NCI-H1092 (cell line): ENCODE results near the gene KATNBL1.
"Not testable (repeated sequence)": the region's sequence is repeated elsewhere in the genome, so short reads cannot be mapped to it uniquely, and the experiment has no call there.

Source experiments
- DNase-seq: peaks from one replicate; lab custom pipeline; 2025; lab: John Stamatoyannopoulos, UW

The KATNBL1 gene

DNA sequence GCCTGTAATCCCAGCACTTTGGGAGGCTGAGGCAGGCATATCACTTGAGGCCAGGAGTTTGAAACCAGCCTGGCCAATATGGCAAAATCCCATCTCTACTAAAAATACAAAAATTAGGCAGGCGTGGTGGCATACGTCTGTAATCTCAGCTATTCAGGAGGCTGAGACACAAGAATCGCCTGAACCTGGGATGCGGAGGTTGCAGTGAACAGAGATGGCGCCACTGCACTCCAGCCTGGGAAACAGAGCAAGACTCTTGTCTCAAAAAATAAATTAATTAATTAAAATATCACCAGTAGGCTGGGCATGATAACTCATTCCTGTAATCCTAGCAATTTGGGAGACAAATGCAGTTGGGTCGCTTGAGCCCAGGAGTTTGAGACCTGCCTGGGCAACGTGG, 16.6 kb downstream of the KATNBL1 start:
- not testable (repeated sequence) for DNase-seq

- no peak for DNase-seq
These were observed 21.2 kb downstream of the KATNBL1 start for GRCh38 chr15:34188711-34189110.

DNA sequence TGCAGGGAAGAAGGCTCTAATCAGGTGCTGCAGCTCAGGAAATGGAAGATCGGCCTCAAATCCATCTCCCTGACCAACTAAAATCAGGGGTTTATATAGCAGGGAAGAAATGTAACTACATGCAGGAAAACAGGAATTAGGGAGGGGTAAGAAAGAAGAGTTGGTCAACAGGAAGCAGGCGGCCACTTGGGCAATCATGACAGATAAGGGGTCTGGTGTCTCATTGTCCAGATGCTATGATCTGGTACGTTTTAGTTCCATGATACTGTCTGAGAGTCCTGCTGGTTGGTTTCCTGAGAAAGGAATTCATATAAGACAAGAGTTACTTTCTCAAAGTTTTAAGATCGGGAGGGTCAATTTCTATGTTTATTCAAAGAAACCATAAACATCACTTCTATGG, 24.2 kb downstream of the KATNBL1 start:
- no peak for DNase-seq

DNA sequence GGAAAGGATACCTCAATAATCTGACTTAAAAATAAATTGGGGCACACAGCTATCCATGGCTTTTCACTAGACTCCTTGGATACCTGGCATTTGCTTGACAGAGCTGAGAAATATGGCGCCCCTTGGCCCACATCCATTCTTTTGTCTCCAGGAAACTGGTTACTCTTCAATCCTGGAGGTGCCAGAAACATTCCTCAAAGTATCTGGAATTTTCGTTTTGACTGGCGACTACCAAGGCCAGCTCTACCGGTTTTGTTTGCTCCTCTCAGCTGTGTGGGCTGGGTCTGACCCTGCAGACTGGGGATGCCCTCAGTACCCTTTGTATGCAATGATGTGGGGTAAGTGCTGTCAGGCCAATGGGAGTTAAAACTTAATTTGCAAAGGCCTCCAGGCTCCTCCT, 27.0 kb downstream of the KATNBL1 start:
- DNase-seq: no peak

DNA sequence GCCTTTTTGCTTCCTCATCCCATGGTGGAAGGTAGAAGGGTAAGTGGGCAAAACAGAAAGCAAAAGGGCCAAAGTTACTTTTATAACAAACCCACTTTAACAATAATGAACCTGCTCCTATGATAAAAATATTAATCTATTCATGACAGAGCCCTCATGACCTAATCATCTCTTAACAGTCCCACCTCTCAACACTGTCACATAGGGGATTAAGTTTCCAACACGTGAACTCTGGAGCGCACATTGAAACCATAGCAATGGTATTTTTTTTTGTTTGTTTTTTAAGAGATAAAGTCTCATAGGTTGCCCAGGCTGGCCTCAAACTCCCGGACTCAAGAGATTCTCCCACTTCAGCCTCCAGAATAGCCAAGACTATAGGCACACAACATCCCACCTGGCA, 30.7 kb downstream of the KATNBL1 start:
- DNase-seq: no peak

DNA sequence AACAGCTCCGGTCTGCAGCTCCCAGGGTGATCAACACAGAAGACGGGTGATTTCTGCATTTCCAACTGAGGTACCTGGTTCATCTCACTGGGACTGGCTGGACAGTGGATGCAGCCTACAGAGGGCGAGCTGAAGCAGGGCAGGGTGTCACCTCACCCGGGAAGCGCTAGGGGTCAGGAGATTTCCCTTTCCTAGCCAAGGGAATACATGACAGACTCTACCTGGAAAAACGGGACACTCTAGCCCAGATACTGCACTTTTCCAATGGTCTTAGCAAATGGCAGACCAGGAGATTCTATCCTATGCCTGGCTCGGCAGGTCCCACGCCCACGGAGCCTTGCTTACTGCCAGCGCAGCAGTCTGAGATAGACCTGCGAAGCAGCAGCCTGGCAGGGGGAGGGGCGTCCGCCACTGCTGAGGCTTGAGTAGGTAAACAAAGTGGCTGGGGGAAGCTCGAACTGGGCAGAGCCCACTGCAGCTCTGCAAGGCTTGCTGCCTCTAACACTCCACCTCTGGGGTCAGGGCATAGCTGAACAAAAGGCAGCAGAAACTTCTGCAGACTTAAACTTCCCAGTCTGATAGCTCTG, 43.8 kb downstream of the KATNBL1 start:
- not testable (repeated sequence) for DNase-seq

GRCh38 chr15:34161329-34161963, 48.5 kb downstream of the KATNBL1 start:
- no peak for DNase-seq

GRCh38 chr15:34160735-34161134, 49.2 kb downstream of the KATNBL1 start:
- no peak for DNase-seq

DNA sequence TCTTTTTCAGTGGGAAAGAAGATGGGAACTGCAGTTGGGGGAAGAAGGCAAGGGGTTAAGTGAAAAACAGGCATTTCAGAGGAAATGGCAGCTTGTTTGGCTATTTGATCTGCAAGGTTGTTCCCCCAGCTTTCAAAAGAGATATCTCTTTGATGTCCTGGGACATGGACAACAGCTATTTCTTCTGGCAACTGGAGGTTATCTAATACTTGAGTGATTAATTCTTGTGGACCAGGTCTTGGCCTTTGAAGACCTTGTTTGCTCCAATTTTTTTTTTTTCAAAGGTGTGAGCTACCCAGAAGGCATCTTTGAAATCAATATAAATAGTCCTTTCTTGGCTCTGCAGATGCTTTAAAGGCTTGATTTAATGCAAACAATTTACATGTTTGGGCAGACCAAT, 51.5 kb downstream of the KATNBL1 start:
- no peak for DNase-seq

DNA sequence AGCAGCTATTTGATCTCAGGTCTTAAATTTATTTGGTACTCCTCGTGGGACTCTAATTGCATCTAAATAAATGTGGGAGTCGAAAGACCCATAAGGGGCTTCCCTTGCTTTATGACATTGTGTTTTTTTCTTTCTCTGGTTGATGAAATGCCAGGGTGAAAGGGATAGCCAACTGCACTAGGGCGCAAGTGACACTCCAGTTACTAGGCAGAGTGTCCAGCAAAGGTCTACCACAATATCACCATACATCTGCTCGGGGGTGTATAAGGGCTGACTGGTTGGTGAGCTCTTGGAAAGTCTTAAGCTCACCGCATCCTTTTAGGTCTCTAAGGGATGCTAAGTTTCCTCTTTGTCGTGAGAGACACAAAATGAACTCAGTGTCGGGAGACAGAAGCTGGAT, 54.0 kb downstream of the KATNBL1 start:
- no peak for DNase-seq

- no peak for DNase-seq
These were observed 55.1 kb downstream of the KATNBL1 start for GRCh38 chr15:34154725-34155204.

GRCh38 chr15:34147371-34148140, 62.3 kb downstream of the KATNBL1 start:
- DNase-seq: no peak

- DNase-seq: no peak
These were observed 76.4 kb downstream of the KATNBL1 start for GRCh38 chr15:34133511-34133910.

DNA sequence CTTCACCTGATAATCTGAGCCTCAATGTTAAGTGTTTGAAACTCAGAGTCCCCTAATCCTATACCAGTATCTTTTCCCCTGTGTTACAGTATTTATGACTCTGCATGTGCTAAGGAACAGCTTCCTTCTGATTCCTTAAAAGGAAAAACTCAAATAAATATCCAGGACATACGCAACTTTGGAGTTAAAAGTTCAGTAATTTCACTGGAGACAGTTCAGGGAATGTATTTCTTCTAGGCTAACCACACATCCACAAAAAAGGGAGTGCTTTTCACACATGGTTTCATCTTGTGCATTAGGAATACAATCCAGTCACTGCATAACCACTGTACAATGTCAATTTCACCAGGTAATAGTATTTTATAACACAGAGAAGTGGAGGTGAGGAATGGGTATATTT, 77.0 kb downstream of the KATNBL1 start:
- no peak for DNase-seq

- no peak for DNase-seq
These were observed 81.0 kb downstream of the KATNBL1 start for GRCh38 chr15:34128898-34129297.

DNA sequence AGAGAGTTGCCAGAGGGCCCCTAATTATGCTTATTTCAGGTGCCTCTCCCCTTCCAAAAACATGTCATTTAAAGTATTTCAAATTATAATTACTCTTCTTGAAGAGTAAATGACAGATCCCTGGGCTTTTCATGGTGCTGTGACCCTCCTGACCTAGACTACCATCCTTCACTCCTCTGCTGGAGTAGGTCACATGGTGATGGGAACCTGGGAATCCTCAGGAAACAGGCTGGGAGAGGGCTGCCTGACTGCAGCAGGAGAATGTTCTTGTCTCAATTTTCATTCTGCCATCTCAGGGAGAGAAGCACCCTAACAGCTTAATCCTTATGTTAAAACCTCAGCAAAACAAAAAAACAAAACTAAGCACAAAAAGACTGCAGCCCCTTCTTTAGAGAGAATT, 83.4 kb downstream of the KATNBL1 start:
- no peak for DNase-seq

GRCh38 chr15:34125945-34126344, 84.0 kb downstream of the KATNBL1 start:
- no peak for DNase-seq

DNA sequence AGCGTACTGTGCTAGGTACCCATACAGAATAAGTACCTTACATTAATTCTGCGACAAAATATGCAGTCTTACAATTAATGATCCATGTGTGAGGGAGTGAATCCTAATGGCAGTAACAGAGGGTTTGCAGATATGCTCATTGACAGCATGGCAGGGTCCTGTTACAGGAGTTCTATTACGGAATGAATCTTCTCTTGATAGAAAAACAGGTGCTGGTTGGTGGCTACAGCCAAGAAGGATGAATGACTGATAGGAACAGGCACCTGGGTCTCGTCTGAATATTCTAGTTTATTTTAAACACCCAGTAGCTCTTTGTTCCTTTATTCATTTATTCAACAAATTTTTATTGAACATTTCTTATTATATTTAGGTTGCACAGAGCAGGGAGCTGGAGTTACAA, 85.2 kb downstream of the KATNBL1 start:
- DNase-seq: no peak

- no peak for DNase-seq
These were observed 87.1 kb downstream of the KATNBL1 start for GRCh38 chr15:34122771-34123183.

DNA sequence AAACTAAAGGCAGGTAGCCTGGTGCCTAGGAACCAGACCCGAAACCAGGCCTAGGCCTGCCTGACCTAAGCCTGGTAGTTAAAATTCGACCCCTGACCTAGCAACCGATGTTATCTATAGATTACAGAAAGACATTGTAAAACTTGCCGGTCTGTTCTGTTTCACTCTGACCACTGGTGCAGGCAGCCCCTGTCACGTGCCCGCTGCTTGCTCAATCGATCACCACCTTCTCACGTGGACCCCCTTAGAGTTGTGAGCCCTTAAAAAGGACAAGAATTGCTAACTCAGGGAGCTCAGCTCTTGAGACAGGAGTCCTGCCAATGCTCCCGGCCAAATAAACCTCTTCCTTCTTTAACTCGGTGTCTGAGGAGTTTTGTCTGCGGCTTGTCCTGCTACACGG, 88.1 kb downstream of the KATNBL1 start:
- not testable (repeated sequence) for DNase-seq

- not testable (repeated sequence) for DNase-seq
These were observed 89.5 kb downstream of the KATNBL1 start for GRCh38 chr15:34120420-34120819.

DNA sequence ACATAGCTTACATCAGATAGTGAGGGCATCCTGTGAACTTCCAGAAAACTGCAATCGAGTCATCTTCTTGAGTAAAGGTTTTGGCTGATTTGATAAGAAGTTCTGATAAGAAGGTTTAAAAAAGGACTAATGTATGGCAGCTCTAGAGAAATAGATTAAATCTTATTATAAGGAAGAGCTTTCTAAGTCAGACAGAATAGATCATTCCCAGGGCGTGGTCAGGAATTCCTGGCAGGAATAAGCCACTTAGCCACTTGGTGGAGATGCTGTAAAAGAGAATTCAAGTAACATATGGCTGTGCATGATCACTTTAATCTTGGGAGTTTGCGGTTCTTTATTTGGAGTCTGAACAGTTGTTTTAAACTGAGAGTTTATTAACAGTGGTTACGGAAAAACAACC, 90.6 kb downstream of the KATNBL1 start:
- DNase-seq: no peak

GRCh38 chr15:34116620-34117019, 93.3 kb downstream of the KATNBL1 start:
- no peak for DNase-seq
